NCI-H1105 treated with DMSO at 0.1 percent for 48 hours (cell line): ENCODE results near the gene CPNE1.

ENCODE experiments used
- DNase-seq: peaks from one replicate; lab custom pipeline; 2025; lab: John Stamatoyannopoulos, UW

Gene CPNE1

DNA sequence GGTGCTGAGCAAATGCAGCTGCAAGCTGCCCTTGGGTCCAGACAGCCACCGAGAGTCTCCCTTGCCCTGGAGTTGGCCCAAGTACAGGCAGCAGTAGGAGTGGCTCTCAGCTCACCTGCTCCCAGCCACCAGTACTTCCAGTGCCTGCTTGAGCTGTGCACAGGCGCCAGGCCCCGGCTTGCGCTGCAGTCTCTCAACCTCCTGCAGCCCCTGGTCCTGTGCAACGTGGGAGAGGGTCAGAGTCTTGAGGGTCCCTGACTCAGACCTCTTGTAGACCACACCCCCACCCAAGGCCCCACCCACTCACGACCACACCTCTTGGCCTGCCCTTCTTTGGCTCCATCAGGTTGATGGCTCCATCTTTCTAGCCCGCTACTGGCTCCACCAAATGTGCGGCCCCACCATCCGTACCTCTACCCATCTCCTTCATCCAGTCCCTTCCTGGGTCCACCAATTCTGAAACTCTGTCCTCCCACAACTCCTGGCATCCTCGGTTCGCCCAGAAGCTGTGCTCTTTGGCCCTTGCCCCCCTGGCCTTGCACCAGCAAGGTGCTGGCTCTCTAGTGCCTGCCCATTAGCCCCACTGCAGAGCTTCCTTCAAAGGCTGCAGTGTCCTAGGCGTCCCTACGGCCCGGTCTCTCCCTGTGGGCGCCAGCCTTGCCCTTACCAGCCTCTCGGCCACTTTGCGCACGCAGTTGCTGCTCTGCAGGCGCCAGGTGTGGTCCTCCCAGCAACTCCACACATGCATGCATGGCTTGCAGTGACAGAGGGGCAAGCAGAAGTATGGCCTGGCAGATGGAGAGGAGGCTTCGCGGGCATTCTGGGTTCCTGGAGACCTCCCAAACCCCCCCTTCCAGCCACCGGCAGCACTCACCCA is 65.6 kb downstream of the CPNE1 start:
- no peak for DNase-seq

DNA sequence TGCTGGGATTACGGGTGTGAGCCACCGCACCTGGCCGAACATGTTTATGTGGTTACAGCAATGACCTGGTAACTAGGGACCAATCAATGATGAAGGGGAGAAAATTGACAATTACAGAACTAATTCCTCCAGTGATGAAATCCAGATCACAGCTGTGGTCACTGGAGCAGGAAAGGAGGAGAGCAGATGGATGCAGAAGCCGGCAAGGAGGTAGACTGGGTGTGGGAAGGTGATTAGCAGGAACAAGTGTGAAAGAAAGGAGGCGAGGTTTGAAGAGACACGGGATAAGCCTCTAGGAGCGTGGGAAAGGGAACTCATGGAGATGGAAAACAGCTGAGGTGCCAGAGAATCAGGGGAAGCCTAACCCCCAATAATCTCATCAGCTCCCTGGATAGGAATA is 66.2 kb downstream of the CPNE1 start:
- no peak for DNase-seq

DNA sequence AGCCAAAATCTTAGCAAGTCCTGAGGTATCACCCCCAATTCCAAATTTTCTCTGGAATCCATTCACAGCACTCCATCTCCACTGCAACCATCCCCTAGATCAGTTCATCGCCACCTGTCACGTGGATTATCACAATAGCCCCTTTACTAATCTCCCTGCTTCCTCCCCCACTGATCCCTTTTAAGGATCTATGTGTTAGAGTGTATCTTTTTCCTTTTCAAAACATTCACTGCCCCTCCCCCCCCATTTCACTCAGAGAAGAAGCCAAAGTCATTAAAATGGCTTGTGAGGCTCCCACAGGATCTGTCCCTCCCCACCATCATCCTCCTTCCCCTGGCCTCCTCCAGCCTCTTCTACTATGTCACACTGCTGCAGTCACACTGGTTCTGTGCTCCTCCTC is 67.5 kb downstream of the CPNE1 start:
- no peak for DNase-seq

DNA sequence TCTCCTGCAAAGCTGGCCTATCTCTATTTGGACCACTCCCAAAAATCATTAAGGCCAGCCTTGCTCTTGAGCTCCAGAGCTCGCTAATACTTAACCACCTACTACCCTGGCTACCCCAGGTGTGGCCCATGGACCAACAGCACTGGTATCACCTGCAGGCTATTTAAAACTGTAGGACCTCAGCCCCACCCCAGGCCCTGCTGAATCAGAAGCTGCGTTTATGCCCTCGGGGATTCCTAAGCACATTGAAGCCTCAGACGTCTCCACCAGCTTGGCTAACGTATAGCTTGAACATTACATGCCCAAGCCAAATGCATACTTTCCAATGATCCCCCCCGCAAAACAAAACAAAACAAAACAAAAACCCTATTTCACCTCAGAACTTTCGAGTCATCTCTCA is 68.8 kb downstream of the CPNE1 start:
- peak; percentile 23 for DNase-seq

DNA sequence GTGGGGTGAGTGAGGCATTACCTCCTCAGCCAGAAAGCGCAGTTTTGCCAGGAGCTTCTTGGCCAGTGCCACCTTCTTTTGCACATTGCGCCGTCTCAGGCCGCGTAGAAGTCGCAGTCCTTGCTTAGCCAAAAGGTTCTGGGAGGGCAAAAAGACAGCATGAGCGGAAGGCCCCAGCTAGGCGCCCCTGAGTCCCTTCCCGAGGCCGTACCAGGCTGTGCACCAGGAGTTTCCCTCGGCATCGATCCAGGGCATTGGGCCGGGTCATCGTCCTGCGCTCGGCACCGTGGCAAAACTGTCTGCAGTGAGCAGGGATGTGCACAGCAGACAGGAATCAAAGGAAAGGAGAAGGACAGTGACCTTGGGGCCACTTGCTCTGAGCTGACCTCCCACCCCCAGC is 69.2 kb downstream of the CPNE1 start:
- DNase-seq = no peak

DNA sequence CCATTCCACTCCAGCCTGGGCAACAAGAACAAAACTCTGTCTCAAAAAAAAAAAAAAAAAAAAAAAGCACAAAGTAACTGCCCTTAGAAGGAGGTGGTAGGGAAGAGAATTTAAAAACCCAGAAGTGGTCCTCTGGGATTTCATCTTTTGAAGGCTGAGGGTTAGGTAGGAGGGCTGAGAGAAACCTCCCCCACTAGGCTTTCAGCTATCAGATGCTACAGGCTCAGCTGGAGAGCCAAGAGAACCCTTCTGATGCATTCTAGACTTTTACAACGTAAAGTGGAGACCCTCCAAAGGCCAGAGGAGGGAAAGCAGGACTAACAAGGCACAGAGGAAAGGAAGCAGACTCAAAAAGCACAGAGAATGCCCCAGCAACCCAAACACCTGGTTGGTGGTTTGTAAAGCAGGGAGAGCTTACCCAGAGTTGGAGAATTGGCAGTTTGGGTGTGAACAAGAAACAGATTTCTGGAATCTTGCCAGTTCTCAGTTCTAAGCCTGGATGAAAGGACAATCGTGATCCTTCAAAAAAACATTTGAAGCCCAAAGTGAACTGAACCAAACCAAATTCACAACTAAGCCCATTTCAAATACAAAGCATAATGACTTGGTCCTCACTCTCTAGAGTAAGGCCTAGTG is 72.2 kb downstream of the CPNE1 start:
- peak; percentile 11 for DNase-seq

DNA sequence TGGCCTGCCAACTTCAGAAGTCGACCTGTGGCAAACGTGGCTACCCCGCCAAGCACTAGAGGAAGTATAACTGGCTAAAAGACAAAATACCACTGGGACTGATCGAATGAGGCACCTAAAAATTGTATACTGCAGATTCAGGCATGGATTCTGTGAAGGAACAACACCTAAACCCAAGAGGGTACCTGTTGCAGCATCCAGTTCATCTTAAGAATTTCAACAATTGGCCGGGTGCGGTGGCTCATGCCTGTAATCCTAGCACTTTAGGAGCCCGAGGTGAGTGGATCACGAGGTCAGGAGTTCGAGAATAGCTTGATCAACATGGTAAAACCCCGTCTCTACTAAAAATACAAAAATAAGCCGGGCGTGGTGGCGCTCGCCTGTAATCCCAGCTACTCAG is 76.3 kb downstream of the CPNE1 start:
- no peak for DNase-seq

DNA sequence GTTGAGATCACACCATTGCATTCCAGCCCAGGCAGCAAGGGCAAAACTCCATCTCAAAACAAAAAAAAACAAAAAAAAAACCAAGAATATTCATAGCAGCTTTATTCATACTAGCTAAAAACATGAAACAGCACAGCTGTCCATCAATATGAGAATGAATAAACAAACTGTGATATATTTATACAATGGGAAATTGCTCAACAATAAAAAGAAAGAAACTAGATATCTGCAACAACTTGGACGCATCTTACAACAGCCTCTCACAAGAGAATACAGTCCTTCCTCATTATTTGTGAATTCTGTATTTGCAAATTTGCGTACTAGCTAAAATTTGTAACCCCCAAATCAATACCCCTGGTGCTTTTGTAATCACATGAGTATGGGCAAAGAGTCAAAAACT is 77.3 kb downstream of the CPNE1 start:
- DNase-seq = no peak

DNA sequence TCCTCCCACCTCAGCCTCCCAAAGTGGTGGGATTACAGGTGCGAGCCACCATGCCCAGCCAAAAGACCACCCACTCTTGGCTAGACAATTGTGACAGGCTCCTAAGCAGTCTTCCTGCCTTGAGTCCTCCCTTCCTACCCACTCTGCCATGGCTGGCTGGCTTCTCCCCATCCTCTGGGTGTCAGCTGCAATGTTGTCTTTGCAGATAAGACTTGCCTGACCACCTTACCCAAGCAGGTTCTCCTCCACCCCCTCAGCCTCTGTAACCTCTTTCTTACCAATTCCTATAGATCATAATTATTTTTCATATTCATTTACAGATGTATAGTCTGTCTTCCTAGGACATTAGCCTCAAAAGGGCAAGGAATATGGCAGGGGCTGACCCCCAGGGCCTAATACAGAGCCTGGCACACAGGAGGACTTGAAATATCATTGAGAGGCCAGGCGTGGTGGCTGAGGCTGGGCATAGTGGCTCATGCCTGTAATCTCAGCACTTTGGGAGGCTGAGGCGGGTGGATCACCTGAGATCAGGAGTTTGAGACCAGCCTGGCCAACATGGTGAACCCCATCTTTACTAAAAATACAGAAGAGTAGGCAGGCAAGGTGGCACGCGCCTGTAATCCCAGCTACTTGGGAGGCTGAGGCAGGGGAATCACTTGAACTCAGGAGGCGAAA is 77.8 kb downstream of the CPNE1 start:
- DNase-seq = no peak

DNA sequence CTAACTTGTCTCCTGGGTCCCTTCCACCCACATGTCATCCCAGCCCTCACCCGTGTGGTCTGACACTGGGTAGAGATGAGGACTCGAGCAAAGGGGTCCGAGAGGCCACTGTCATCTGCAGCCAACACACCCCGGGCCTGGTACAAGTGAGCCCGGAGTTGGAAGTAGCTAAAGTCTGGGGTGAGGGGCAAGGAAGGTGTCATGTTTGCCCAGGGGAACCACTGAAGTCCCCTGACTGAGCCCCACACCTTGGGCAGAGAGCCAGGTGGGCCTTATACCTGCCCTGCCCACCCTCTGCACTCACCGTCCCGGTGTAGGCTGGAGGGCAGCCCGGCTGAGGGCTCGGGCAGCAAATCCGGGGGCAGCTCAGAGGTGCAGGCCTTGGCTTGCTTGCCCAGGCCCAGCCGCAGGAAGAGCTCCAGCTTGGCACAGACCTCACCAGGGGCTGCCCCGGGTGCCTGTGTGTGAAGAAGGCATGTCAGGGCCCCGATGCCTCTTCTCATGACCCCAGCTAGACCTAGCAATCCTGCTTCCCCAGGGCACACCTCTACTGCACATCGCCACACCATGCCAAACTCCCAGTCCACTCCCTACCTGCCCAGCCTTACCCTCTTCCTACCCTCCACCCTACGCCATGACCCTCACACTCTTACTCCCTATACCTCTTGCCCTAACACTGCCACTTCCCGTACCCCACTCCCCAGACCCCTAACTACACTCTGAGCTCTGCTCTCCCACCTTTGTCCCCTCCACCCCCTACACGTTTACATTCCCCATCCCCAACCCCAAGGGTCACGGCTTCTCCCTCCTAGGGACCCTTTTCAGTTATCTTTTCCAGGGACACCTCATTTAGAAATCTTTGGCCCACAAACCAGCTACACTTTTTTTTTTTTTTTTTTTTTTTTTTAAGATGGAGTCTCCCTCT is 80.8 kb downstream of the CPNE1 start:
- DNase-seq = no peak

DNA sequence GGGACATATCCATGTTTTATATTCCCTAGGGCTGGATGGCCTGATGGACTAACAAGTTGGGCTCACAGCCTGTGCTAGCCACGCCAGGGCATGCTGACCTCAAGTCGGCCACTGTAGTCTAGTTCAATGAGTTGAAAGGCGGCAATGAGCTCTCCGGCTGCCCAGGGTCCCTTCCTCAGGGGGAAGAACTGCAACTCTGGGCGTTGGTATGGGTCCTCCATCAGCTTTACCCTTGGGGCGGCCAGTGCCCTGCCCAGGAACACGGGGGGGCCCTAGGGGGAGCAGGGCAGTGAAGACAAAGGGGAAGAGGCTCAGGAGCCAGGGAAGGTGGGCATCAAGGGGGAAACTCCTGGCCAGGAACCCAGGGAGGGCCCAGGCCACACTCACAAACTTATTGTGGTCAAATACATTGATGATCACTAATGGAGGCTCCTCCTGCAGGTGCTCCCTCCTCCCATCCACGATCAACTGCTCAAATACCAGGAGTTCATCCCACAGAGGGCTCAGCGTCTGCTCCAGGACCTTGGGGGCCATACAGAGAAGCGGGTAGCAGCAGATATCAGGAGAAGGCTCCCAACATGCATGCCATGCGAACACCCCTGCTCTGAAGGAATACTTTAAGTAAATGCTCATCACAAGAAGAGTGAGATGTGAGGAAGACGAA is 81.8 kb downstream of the CPNE1 start:
- DNase-seq = no peak

DNA sequence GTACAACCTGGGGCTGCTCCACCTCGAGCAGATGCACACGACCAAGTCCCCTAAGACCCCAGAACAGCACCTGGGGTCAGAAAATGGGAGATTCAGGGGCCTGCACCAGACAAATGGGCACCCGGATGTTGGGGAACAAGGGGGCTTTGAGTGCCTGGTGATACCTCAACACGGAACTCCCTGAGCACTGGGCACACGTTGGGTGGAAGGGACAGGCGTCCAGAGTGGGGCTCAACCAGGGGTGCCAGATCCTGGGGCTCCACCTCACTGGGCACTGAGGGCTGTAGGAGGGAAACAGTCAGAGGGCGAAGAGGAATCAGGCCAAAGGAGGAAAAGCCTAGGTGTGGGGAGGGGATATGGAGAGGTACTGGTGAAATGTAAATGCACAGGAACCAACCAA is 82.6 kb downstream of the CPNE1 start:
- DNase-seq = no peak

DNA sequence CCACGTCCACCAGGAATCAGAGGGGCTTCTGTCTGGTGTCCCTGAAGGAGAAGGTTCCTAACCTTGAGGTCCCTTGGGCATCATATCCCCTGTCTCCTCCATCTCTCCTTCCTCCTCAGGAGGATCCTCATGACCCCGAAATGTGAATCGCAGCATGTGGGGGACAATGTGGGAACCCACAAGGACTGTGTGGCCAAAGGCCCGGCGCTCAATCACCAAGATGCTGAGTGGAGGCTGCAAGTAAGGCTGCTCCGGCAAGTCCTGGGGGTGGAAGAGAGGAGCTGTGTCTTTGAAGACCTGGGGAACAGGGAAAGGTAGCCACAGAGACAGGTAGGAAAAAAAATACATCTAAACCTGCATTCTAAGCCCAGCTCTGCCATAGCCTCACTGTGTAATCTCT is 85.5 kb downstream of the CPNE1 start:
- DNase-seq = no peak

DNA sequence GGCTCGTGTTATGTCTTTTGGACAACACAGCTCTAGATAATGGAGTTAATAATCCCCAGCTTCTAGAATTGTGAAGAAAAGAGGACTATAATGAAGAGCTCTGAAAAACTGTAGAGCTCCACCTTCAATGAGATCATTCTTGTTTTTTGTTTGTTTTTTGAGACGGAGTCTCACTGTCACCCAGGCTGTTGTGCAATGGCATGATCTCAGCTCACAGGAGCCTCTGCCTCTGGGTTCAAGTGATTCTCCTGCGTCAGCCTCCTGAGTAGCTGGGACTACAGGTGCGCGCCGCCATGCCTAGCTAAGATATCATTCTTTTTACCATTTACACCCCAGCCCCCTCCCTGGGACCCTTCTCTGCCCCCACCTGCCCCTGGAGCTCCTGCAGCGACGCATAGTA is 86.2 kb downstream of the CPNE1 start:
- no peak for DNase-seq

DNA sequence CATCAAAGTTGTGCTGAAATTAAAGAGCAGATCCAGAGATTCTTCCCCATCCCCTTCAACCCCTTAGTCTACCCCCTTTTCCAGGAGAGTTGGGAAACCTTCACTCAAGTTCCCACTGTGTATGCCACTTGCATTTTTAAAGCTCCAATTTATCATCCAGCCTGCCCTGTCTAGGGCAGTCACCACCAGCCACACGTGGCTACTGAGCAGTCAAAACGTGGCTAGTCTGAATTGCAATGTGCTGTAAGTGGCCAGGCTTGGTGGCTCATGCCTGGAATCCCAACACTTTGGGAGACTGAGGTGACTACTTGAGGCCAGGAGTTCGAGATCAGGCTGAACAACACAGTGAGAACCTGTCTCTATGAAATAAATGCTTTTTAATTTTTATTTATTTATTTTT is 87.9 kb downstream of the CPNE1 start:
- no peak for DNase-seq
